ENCODE measurements around the gene LTA4H.

The LTA4H gene

GRCh38 chr12:96056646-96057455 lies 21.5 kb upstream of the LTA4H start:
- no peak for DNase-seq

- no peak for DNase-seq
Observed at GRCh38 chr12:96054244-96054610, 18.8 kb upstream of the LTA4H start.

- DNase-seq, result no peak
Observed at GRCh38 chr12:96053476-96054243, 18.3 kb upstream of the LTA4H start.

GRCh38 chr12:96051756-96052485 lies 16.5 kb upstream of the LTA4H start:
- no peak for DNase-seq

GRCh38 chr12:96050139-96050538 lies 14.8 kb upstream of the LTA4H start:
- DNase-seq, result no peak

- DNase-seq, result no peak
Observed at GRCh38 chr12:96049101-96049500, 13.7 kb upstream of the LTA4H start.

GRCh38 chr12:96048393-96048969 lies 13.1 kb upstream of the LTA4H start:
- DNase-seq, result no peak

- peak; percentile 10 for DNase-seq
Observed at GRCh38 chr12:96047229-96048211, 12.1 kb upstream of the LTA4H start.

GRCh38 chr12:96046543-96047228 lies 11.3 kb upstream of the LTA4H start:
- DNase-seq, result no peak

GRCh38 chr12:96045566-96045965 lies 10.2 kb upstream of the LTA4H start:
- peak; percentile 11 for DNase-seq

- no peak for DNase-seq
Observed at GRCh38 chr12:96044943-96045290, 9.5 kb upstream of the LTA4H start.

- DNase-seq, result no peak
Observed at GRCh38 chr12:96044017-96044942, 8.9 kb upstream of the LTA4H start.

- DNase-seq, result no peak
Observed at GRCh38 chr12:96041181-96041580, 5.8 kb upstream of the LTA4H start.

GRCh38 chr12:96040305-96041133 lies 5.1 kb upstream of the LTA4H start:
- DNase-seq, result no peak

- DNase-seq, result no peak
Observed at GRCh38 chr12:96039516-96039915, 4.1 kb upstream of the LTA4H start.

- DNase-seq, result no peak
Observed at GRCh38 chr12:96036765-96037455, 1.5 kb upstream of the LTA4H start.

GRCh38 chr12:96034621-96035282 lies 635 bp downstream of the LTA4H start:
- peak; percentile 12 for DNase-seq

Measured in CD4-positive, alpha-beta T cell treated with Interleukin-6 for 4 hours (primary cell).